HUDEP-2 (cell line): Measurements from ENCODE around the gene EYS.
"Not testable (repeated sequence)": the region's sequence is repeated elsewhere in the genome, so short reads cannot be mapped to it uniquely, and the experiment has no call there.

ENCODE experiments used
- DNase-seq, 76 experiments: peaks; one replicate each; lab custom pipeline; 2025; ENCODE audit not compliant: unreplicated experiment in 76 of 76; lab: John Stamatoyannopoulos, UW

The EYS gene

DNA sequence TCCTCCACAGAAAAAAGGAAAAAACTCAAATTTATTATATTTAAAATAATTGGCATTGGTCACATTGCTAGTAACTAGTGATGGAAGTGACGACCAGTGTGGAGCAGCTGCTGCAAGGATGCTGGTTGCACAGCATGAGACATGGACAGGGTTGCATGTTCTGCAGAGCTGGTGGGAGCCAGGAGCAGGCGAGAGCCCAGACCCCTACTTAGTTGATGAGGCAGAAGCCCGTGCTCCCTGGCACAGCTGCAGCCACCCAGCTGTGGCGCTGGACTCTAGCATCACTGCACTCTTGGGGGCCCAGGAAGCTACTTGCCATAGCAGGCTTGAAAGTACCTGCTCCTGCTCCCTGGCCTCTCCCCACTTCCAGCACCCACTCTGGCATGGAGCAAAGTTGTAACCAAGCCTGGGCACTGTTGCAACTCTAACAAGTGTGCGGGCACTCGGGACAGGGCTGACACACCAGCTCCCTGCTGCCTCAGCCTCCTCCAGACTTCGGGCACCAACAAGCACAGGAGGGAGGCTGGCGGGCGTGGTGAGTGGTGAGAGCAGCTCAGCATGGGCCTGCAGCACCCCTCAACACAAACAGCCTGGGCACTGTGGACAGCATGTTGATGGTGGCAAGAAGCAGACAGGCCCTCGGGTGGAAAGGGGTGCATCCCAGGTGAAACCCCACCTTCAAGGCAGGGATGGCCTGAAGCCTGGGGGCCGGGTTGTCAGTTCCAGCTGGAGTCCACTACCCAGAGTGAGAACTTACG lies 69.6 kb downstream of the EYS start:
- DNase-seq, result no peak

DNA sequence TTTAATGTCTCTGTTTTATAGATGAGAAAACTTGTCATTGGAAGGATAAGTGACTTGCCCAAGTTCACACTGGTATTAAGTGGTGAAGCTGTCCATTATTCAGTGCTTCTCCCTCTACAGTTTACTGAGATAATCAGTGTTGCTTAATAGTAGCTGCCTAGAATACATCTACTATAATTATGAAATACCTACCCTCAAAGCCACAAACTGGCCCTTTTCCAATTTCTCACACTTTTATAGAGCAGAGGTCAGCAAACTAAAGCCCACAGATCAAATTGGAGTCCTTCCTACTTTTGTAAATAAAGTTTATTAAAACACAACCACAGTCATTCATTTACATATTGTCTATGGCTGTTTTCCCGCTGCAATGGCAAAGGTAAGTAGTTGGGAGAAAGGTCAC lies 73.5 kb downstream of the EYS start:
- no peak for DNase-seq

DNA sequence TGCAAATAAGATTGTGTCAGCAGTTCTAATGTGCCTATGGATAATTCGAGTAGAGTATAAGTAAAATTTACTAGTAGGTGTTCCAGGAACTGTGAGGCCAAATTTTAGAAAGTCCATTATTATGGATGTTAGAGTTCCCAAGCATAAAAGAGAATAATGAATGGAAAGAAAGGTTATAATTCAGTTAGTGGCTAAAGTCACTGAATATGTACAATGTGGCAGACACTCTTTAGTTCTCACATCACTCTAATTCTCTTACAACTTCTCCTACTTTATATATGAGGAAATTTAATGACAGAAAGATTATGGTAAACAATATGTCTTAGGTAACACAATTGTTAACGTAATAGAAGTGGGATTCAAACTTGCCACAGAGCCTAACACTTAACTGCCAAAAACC lies 75.3 kb downstream of the EYS start:
- DNase-seq, result no peak

DNA sequence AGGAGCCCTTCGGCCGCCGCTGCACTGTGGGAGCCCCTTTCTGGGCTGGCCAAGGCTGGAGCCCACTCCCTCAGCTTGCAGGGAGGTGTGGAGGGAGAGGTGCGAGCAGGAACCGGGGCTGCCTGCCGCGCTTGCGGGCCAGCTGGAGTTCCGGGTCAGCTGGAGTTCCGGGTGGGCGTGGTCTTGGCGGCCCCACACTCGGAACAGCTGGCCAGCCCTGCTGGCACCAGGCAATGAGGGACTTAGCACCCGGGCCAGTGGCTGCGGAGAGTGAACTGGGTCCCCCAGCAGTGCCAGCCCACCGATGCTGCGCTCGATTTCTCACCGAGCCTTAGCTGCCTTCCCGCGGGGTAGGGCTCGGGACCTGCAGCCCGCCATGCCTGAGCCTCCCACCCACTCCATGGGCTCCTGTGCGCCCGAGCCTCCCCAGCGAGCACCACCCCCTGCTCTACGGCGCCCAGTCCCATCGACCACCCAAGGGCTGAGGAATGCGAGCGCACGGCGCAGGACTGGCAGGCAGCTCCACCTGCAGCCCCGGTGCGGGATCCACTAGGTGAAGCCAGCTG lies 79.5 kb downstream of the EYS start:
- not testable (repeated sequence) for DNase-seq

DNA sequence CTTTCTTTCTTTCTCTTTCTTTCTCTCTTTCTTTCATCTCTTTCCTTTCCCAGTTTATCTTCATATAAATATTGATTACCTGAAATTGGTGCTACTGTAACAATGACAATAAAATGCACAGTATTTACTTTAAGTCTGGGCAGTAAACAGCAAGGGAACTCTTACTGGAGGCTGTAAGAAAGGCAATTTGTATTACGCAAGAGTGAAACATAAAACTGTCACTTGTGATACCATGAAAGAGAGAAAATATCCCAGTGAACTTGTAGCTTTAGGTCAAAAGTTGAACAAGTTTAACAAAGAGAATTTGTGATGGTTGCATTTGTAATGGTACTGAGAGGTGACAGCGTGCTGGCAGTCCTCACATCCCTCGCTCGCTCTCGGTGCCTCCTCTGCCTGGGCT lies 80.0 kb downstream of the EYS start:
- DNase-seq, result no peak

DNA sequence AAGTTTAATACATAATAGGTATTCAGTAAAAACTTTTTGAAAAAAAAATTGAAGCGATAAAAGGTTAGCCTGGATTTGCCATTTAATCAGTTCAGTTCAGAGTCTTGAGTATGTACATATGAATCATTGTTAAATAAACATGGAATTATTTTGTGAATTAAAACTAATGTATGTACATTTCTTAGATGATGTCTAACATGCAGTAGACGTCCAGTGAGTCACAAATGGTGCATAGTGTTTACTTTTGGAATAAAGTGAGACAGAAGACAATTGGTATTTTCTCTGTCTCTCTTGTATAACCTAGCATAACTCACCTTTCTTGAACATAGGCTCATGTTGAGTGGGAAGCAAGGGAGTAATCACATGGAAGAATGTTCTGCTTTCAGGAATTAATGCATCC lies 83.5 kb downstream of the EYS start:
- DNase-seq, result no peak

DNA sequence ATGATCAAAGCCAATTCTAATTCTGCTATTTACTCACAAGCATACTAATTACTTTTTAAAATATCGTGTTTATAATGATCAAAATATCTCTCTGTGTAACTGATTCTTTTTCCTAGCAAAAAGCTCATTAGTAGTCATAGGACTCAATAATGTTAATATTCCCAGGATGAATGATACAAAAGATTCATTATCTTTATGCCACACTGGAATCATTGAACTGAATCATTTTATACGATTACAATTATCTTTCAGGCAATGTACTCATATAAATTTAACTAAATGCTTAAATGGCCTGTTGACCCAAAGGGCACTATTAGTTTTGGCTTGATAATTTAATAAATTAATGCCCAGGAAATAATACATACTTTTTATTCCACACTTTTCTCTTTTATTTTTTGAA lies 96.3 kb downstream of the EYS start:
- DNase-seq, result no peak

DNA sequence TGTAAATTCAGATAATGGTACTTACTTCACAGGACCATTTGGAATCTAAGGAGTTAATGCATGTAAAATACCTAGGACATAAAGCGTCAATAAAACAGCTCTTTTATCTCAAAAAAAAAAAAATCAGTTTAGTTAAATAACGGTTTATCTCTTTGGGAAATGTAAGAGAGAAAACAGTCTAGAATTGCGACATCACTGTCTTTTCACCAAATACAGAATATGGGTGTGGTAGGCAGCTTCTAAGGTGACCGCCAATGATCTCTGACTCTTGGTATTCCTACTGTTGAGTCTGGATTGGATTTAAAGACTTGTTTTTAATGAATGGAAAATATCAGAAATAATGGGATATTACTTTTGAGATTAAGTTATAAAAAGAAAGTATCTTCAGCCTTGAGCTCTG lies 111.5 kb downstream of the EYS start:
- DNase-seq, result no peak

DNA sequence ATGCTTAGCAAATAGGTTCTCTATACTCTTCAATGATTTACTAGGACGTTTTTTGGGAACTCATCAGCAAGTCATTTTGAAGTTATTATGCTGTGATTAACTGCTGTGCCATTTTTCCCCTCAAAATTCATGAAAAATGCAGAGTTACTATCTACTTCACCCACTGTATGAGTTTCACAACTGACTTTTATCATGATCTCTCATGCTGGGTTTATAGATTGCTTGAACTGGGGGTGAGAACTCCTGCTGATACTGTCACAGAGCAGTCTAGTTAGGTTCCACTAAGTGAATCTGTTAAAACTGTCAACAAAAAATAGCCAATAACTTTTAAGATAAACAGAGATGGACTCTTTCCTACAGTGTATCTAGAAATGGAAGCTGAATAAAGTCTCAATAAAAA lies 136.7 kb downstream of the EYS start:
- DNase-seq, result no peak

DNA sequence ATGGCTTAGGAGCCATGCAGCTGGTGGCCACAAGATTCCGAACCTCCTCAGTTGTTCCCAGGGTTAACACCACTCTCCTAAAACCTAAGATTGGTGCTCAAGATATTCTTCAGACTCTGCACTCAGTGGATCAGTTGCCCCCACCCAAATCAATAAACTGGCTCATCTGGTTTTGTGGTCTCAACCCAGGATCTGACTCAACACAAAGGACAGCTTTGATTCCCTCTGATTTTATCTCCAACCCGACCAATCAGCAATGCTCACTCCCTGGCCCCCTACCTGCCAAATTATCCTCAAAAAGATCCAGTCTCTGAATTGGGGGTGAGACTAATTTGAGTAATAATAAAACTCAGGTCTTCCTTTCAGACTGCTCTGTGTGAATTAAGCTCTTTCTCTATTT lies 137.5 kb downstream of the EYS start:
- no peak for DNase-seq

DNA sequence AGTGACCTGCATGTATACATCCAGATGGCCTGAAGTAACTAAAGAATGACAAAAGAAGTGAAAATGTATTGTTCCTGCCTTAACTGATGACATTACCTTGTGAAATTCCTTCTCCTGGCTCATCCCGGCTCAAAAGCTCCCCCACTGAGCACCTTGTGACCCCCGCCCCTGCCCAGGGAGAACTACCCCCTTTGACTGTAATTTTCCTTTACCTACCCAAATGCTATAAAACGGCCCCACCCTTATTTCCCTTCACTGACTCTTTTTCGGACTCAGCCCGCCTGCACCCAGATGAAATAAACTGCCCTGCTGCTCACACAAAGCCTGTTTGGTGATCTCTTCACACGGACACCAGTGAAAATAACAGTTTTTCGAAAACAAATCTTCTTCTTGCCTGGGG lies 138.0 kb downstream of the EYS start:
- not testable (repeated sequence) for DNase-seq

DNA sequence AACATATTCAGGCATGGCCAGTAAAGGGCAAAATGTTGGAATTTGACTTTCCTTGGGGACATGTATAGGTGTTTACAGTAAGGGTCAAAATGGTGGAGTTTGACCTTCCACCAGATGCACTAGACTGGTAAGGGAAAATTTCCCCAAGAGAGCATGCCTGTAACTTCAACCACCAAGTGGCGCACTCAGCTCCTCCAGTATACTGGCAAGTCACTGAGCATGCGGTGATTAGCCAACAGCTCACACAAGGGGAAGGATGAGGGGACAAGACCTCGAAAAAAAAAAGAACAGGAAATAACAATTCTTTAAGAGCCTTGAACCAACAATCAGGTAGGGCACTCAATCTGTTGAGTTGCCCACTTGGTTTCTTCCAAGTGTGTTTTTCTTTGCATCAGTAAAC lies 140.9 kb downstream of the EYS start:
- peak in 1 of 76 experiments; percentile 12 for DNase-seq

DNA sequence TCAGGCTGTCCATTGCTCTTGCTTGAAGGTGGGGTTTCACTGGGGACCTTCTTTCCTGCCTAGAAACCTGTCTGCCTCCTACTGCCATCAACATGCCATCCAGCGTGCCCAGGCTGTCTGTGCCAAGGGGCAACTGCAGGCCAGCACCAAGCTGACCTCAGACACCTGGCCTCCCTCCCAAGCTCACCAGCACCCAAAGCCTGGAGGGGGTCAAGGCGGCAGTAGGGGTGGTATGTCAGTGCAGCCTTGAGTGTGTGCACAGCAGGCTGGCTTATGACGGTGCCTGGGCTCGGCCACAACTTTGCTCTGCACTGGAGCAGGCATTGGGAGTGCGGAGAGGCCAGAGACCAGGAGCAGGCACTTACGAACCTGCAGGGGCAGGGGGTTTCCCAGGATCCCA lies 149.0 kb downstream of the EYS start:
- DNase-seq, result no peak

DNA sequence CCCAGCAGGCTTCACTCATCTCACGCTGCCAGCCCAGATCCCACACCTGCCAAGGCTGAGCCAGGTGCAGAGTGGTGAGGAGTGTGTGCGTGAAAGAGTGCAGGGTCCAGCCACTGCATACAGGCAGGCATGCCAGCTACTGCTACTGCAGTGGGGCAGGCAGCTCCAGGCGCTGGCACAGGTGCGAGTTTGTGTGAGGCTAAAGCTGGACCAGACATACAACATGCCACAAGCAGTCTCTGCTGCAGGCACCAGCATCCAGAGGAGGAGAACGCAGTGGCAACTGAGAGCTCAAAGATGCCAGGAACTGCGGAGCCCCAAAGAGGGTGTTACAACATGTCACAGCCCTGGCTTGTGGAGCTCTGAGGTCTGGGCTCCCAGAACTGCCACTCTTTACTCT lies 149.8 kb downstream of the EYS start:
- no peak for DNase-seq

DNA sequence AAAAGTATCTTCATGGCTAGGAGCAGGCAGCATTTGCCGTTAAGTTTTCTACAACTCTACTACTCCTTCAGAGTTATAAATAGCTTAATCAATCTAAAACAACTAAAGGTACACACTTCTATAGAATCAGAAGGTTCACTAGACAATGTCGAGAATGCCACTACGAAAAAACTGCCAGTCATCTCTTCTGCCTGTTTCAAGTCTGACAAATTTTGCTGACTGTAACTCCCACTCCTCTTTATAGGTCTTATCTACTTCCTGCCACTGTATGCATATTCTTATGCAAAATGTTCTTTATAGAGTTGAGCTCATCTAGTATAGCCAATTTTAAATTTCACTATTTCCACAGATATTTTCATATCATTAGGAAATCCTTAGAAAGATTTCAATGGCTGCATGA lies 160.1 kb downstream of the EYS start:
- DNase-seq, result peak in 2 of 76 experiments; percentile 20 to 27

DNA sequence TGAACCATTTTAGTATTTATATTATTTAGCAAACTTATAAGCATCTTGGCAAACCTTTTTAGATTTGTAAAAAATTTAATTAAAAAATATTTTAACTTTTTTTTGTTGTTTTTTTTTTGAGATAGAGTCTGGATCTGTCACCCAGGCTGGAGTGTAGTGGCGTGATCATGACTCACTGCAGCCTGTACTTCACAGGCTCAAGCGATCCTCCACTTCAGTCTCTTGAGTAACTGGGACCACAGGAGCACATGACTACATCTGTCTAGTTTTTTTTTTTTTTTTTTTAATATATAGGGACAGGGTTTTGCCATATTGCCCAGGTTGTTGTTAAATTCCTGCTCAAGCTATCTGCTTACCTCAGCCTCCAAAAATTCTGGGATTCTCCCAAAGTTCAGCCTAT lies 161.1 kb downstream of the EYS start:
- DNase-seq, result peak in 3 of 76 experiments; percentile 4 to 36 (median 12)

DNA sequence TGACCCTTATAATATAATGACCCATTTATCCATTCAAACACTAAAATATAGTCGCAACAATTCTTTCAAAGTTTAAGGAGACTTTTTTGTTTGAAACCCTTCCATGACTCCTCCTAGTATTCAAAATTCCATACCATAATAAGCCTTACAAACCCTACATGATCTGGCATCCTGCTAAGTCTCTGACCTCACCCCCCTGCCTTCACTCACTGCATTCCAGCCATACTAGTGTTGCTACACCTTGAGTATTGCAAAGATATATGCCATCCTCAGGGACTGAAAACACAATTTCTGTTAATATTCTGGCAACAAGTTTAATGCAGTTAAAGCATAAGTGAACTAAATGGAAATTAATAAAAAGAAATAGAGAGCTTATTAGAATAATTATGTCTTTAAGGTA lies 168.4 kb downstream of the EYS start:
- no peak for DNase-seq

DNA sequence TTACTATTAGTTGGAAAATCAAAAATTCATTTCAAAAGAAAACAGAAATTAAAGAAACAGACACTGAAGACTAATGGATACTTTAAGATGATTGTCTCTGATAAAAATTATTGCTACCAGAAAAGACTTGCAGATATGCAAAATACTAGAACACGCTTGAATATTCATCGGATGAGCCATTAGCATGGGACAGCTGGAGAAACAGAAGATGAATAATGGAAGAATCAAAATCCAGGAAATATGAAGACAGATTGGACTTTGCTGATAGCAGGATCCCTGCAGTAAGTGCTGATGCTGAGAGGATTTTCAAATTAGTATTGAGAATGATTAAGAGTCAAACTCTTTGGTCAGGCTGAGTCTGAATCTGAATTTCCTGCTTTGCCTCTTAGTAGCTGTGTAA lies 169.4 kb downstream of the EYS start:
- no peak for DNase-seq

DNA sequence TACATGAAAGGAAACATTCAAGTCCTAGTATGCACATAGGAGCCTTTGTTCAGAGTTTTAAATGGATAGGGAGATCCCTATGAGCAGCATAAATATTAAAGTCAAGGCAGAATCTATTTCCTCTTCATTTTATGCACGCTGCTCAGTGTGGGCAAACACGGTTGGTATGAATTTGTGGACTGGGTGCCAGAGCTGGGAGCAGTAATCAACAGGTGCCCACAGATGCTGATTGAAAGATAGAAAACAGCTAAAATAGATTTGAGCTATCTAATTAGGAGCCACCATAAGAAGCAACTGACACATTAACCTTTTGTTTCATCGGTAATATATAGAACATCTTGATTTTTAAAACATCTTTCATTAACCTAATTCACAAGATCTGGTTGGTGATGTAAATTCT lies 175.5 kb downstream of the EYS start:
- DNase-seq, result no peak

DNA sequence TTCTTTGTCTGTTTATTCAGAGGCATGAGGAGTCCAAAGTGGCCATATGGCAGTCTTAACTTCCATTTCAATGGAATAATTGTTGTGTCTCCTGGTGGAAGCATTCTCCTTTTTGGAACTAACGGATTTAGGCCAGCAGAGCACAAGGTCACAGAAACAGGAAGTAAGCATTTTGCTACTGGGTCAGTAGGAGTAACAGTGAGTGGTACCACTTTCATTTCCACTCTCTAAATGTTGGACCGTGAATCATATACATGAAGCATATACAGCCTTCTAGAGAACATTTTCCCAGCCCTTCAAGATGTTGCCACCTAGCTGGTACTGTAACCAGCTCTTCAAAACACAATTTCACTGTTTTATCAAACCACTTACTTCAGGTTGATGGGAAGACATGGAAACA lies 182.8 kb downstream of the EYS start:
- DNase-seq, result no peak

DNA sequence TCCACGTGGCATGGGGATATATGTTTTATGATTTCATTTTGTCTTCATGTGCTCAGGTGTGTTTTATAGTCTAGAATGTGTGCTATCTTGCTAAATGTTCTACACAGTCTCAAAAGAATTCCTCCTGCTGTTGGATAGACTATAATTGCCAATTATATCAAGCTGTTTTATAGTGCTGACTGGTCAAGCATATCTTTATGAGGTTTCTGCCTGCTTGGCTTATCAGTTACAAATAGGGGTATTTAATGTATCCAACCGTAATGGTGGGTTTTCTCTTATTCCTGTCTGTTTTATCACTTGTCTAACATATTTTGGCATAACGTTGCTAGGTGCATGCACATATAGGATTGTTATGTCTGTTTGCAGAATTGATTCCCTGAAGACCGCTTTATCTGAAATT lies 201.3 kb downstream of the EYS start:
- DNase-seq, result no peak

DNA sequence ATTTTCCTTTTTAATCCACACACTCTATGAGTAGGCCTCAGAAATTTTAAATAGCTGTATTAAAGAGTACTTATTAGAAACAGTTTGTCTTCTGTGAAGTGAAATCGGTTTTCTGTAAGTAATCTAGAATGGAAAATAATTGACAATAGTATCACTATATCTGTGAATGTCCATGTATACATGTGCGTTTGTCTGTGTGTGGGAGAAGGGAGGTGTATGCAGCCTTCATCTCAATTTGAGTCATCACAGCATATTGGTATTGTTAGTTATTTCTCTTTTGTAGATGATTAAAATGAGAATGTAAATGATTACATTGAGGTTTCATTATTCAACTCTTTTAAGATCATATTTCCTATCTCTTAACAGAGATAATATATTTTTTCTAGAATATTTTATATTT lies 206.0 kb downstream of the EYS start:
- no peak for DNase-seq

DNA sequence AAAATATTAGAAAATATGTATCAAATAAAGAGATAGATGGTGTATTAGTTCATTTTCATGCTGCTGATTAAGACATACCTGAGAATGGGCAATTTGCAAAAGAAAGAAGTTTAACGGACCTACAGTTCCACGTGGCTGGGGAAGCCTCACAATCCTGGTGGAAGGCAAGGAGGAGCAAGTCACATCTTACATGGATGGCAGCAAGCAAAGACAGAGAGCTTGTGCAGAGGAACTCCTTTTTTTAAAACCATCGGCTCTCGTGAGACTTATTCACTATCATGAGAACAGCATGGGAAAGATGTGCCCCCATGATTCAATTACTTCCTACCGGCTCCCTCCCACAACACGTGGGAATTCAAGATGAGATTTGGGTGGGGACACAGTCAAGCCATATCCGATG lies 223.4 kb downstream of the EYS start:
- DNase-seq, result not testable (repeated sequence)
